ENCODE data around the gene GJD2.

GRCh38 chr15:34769711-34770110, 14.9 kb upstream of the GJD2 start:
- TF ChIP-seq POLR2A (IDR thresholded peaks at IDR 0.05) (no peak), CTCF (IDR thresholded peaks at IDR 0.05) (no peak)
